ENCODE measurements around the gene C1orf174. TPM values are rescaled to one million over a fixed set of nuclear protein-coding genes. Genes with fewer than 3 reads are reported as not detected.

Gene C1orf174
- 18.8 and 31.1 TPM in 2 replicates for total RNA-seq

GRCh38 chr1:3900150-3900968, at the start of gene C1orf174:
Gene C1orf174, minus strand, starts transcription at chr1:3900272. Its CDS starts 86 bp downstream, at chr1:3900186.

GRCh38 chr1:3856923-3857790, 42.9 kb downstream of the C1orf174 start, which contains the start of the genes CEP104 and DFFB:
Gene CEP104, minus strand, starts transcription at chr1:3857211. Its CDS starts 4,804 bp downstream, at chr1:3852407.
Gene DFFB, plus strand, starts transcription at chr1:3857476. Its CDS starts 128 bp downstream, at chr1:3857604.

Other genes with a start within 250 kb of the C1orf174 start
- gene TP73, start 247.8 kb downstream of the C1orf174 start, total RNA-seq = not detected in 2 replicates
- not detected in 2 replicates for gene CCDC27, start 147.8 kb downstream of the C1orf174 start, total RNA-seq
- gene SMIM1, start 127.5 kb downstream of the C1orf174 start, total RNA-seq = 3.5 and 4.1 TPM in 2 replicates
- gene LRRC47, start 103.8 kb downstream of the C1orf174 start, total RNA-seq = 19.5 and 19.7 TPM in 2 replicates
- 8.1 and 14.2 TPM in 2 replicates for gene CEP104, start 43.1 kb downstream of the C1orf174 start, total RNA-seq
- gene DFFB, start 42.8 kb downstream of the C1orf174 start, total RNA-seq = 4.6 and 5.1 TPM in 2 replicates